PC-3 (cell line): ENCODE data around the gene ANLN.

ENCODE experiments used
- CTCF ChIP-seq: fragments of 300-600 bp; sonication (generic); conservative IDR thresholded peaks from 2 replicates; pipeline ENCODE4 v1.5.1; 2017; ENCODE audit warnings: antibody characterized with exemption, low read depth, mild to moderate bottlenecking, low read length
- EZH2 ChIP-seq: fragments of 300-600 bp; sonication (generic); IDR thresholded peaks from one replicate; pipeline ENCODE4 v1.6.1; 2017; ENCODE audit warnings: antibody characterized with exemption, mild to moderate bottlenecking, low read length; ENCODE audit not compliant: unreplicated experiment
- EZH2phosphoT487 ChIP-seq: fragments of 300-600 bp; sonication (generic); IDR thresholded peaks from 2 replicates; pipeline ENCODE4 v1.6.1; 2018; ENCODE audit warnings: mild to moderate bottlenecking, antibody characterized with exemption, low read length, borderline replicate concordance

GRCh38 chr7:36370046-36370445 is 19.6 kb upstream of the ANLN start:
- TF ChIP-seq CTCF (no peak), EZH2 (no peak), EZH2phosphoT487 (no peak)
